Nephron (organoid): ENCODE measurements around the gene HTR3E.
"Not testable (repeated sequence)": the region's sequence is repeated elsewhere in the genome, so short reads cannot be mapped to it uniquely, and the experiment has no call there.

Source experiments
- H3K27ac Mint-ChIP-seq, 3 experiments: 2 replicates each; pipeline ENCODE4 v1.8.0; 2020; ENCODE audit warnings: mixed read lengths in 3 of 3, mild to moderate bottlenecking in 2 of 3, moderate library complexity in 1 of 3
- H3K27me3 Mint-ChIP-seq: 2 replicates; pipeline ENCODE4 v1.8.0; 2021; ENCODE audit warnings: low read depth, mild to moderate bottlenecking, moderate library complexity, mixed read lengths
- H3K36me3 Mint-ChIP-seq: 2 replicates; pipeline ENCODE4 v1.8.0; 2020; ENCODE audit warnings: low read depth, mixed read lengths
- H3K4me1 Mint-ChIP-seq: 2 replicates; pipeline ENCODE4 v1.8.0; 2020; ENCODE audit warnings: mixed read lengths
- H3K4me3 Mint-ChIP-seq, 3 experiments: 2 replicates each; pipeline ENCODE4 v1.8.0; 2020; ENCODE audit warnings: mild to moderate bottlenecking in 3 of 3, mixed read lengths in 3 of 3, moderate library complexity in 2 of 3
- H3K9me3 Mint-ChIP-seq: 2 replicates; pipeline ENCODE4 v1.8.0; 2020; ENCODE audit warnings: mixed read lengths
- TF ChIP-seq, protein P1 (sequence below), 3 experiments: fragments of 200-600 bp; sonication (generic); IDR thresholded peaks; one replicate each; pipeline ENCODE4 v1.5.0; 2021; ENCODE audit warnings: antibody characterized with exemption in 3 of 3; ENCODE audit not compliant: unreplicated experiment in 3 of 3

Gene HTR3E

DNA sequence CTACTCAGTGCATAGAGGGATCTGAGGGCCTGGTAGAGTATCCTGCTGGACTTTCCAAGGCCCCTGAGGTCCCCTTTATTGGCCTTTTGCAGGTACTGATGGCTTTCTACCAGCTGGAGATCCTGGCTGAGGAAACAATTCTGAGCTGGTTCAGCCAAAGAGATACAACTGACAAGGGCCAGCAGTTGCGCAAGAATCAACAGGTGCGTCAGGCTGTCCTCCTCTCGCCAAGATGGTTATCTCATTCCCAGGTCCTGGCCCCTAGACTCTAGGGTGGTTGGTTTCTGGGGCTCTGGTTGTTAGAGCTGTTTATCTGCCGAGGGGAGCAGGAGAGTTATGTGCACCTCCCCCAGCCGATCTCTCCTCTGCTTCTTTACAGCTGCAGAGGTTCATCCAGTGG, 47.6 kb downstream of the HTR3E start:
- Mint-ChIP-seq H3K9me3 (no peaks in the 10 kb centered on the region), H3K27ac (peak overlapping the region in 2 of 3 experiments; percentile 49 to 78), H3K27me3 (no peaks in the 10 kb centered on the region), H3K4me3 (no peak overlapping the region), H3K4me1 (peaks cover 8% of the 10 kb centered on the region), H3K36me3 (peaks cover 45% of the 10 kb centered on the region)
- TF ChIP-seq, protein P1, sequence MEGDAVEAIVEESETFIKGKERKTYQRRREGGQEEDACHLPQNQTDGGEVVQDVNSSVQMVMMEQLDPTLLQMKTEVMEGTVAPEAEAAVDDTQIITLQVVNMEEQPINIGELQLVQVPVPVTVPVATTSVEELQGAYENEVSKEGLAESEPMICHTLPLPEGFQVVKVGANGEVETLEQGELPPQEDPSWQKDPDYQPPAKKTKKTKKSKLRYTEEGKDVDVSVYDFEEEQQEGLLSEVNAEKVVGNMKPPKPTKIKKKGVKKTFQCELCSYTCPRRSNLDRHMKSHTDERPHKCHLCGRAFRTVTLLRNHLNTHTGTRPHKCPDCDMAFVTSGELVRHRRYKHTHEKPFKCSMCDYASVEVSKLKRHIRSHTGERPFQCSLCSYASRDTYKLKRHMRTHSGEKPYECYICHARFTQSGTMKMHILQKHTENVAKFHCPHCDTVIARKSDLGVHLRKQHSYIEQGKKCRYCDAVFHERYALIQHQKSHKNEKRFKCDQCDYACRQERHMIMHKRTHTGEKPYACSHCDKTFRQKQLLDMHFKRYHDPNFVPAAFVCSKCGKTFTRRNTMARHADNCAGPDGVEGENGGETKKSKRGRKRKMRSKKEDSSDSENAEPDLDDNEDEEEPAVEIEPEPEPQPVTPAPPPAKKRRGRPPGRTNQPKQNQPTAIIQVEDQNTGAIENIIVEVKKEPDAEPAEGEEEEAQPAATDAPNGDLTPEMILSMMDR (IDR thresholded peaks at IDR 0.05; ENCODE audit: unreplicated experiment in 3 of 3): no peak

DNA sequence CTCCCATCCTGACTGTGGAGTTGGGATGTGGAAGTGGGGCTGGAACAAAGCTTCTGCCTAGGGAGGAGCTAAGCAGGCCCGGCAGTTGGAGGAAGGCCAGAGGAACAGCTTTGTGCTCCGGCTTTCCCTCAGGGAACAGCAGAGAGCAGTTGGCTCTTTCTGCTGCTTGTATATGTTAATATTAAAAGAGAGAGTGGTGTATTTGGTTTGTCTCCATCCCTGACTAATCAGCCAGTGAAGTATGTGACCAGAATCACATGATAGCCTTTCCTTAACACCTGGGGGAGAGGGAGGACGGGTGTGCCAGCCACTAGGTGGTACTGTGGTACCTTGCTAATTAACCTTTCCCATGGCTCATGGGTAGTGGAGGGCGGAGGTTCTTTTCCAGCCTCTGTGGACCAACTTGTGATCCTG, 48.3 kb downstream of the HTR3E start:
- no peaks in the 10 kb centered on the region for H3K9me3 Mint-ChIP-seq
- H3K27ac Mint-ChIP-seq: peak overlapping the region; percentile 49 to 78 (median 50)
- no peaks in the 10 kb centered on the region for H3K27me3 Mint-ChIP-seq
- H3K36me3 Mint-ChIP-seq: peaks cover 42% of the 10 kb centered on the region
- H3K4me1 Mint-ChIP-seq: peaks cover 12% of the 10 kb centered on the region
- TF ChIP-seq, protein P1 (IDR thresholded peaks at IDR 0.05; ENCODE audit: unreplicated experiment in 3 of 3): peak; percentile 22 to 37 (median 34)
- no peak overlapping the region for H3K4me3 Mint-ChIP-seq

GRCh38 chr3:184145751-184146270, 48.9 kb downstream of the HTR3E start:
- TF ChIP-seq, protein P1 (IDR thresholded peaks at IDR 0.05; ENCODE audit: unreplicated experiment in 3 of 3): no peak
- peaks cover 35% of the 10 kb centered on the region for H3K36me3 Mint-ChIP-seq
- H3K27me3 Mint-ChIP-seq: no peaks in the 10 kb centered on the region
- peaks cover 12% of the 10 kb centered on the region for H3K4me1 Mint-ChIP-seq
- H3K9me3 Mint-ChIP-seq: no peaks in the 10 kb centered on the region
- H3K27ac Mint-ChIP-seq: peak overlapping the region in 2 of 3 experiments; percentile 50 to 78
- H3K4me3 Mint-ChIP-seq: no peak overlapping the region

GRCh38 chr3:184148076-184148475, 51.2 kb downstream of the HTR3E start:
- Mint-ChIP-seq H3K9me3 (no peaks in the 10 kb centered on the region), H3K36me3 (peaks cover 14% of the 10 kb centered on the region), H3K4me1 (peaks cover 18% of the 10 kb centered on the region), H3K27ac (no peak overlapping the region), H3K27me3 (no peaks in the 10 kb centered on the region), H3K4me3 (no peak overlapping the region)
- TF ChIP-seq, protein P1 (IDR thresholded peaks at IDR 0.05; ENCODE audit: unreplicated experiment in 3 of 3): no peak

- H3K9me3 Mint-ChIP-seq: no peaks in the 10 kb centered on the region
- H3K36me3 Mint-ChIP-seq: peaks cover 7% of the 10 kb centered on the region
- TF ChIP-seq, protein P1 (IDR thresholded peaks at IDR 0.05; ENCODE audit: unreplicated experiment in 3 of 3): no peak
- H3K4me1 Mint-ChIP-seq: peaks cover 25% of the 10 kb centered on the region
- H3K4me3 Mint-ChIP-seq: no peak overlapping the region
- H3K27me3 Mint-ChIP-seq: no peaks in the 10 kb centered on the region
- H3K27ac Mint-ChIP-seq: no peak overlapping the region
Observed at GRCh38 chr3:184149123-184149522, 52.3 kb downstream of the HTR3E start.

GRCh38 chr3:184149770-184150169, 52.9 kb downstream of the HTR3E start:
- not testable (repeated sequence) for H3K9me3 Mint-ChIP-seq
- H3K4me3 Mint-ChIP-seq: peak overlapping the region in 2 of 3 experiments; percentile 50 to 63

More at GRCh38 chr3:184149770-184150169, 52.9 kb downstream of the HTR3E start:
- peaks cover 28% of the 10 kb centered on the region for H3K4me1 Mint-ChIP-seq
- TF ChIP-seq, protein P1 (IDR thresholded peaks at IDR 0.05; ENCODE audit: unreplicated experiment in 3 of 3): peak in 1 of 3 experiments; percentile 9
- H3K36me3 Mint-ChIP-seq, H3K27me3 Mint-ChIP-seq, H3K27ac Mint-ChIP-seq: not testable (repeated sequence)
